Heart right ventricle (tissue), 16 donors: ENCODE results near the gene CSKMT. TPM values are rescaled to one million over a fixed set of nuclear protein-coding genes. Genes with fewer than 3 reads are reported as not detected.
A peak's percentile ranks its signal among the peaks of the same experiment; 100 is the strongest.

Experiments
- ATAC-seq, 8 donors: fragments of 200-7000 bp; cut with Tn5 transposase; one replicate each; pipeline ENCODE4 v1.9.1; 2020; ENCODE audit warnings: mild to moderate bottlenecking in 8 of 8, moderate library complexity in 8 of 8, moderate number of reproducible peaks in 1 of 8
- DNase-seq, 2 donors: peaks; one replicate each; pipeline ENCODE4 v3.0.0-alpha.2; 2020
- H3K27ac ChIP-seq, 10 donors: fragments of 200-600 bp; sonication (generic) in 2 of 10; one replicate each; pipeline versions ENCODE4 v1.5.0 to v1.8.0; 2020 to 2022; ENCODE audit warnings: mild to moderate bottlenecking in 3 of 10
- H3K27me3 ChIP-seq, 7 donors: fragments of 200-600 bp; one replicate each; pipeline ENCODE4 v1.8.0; 2021 to 2022; ENCODE audit warnings: mild to moderate bottlenecking in 2 of 7
- H3K36me3 ChIP-seq, 9 donors: fragments of 200-600 bp; sonication (generic) in 1 of 9; one replicate each; pipeline versions ENCODE4 v1.5.0 to v1.8.0; 2020 to 2022; ENCODE audit warnings: mild to moderate bottlenecking in 2 of 9
- H3K4me1 ChIP-seq, 9 donors: fragments of 200-600 bp; sonication (generic) in 1 of 9; one replicate each; pipeline versions ENCODE4 v1.5.0 to v1.8.0; 2020 to 2022; ENCODE audit warnings: mild to moderate bottlenecking in 4 of 9
- H3K4me3 ChIP-seq, 10 donors: fragments of 200-600 bp; sonication (generic) in 2 of 10; one replicate each; pipeline versions ENCODE4 v1.5.0 to v1.8.0; 2020 to 2022; ENCODE audit warnings: mild to moderate bottlenecking in 7 of 10, moderate library complexity in 2 of 10
- H3K9me3 ChIP-seq, 11 donors: fragments of 200-600 bp in 10 of 11; sonication (generic) in 2 of 11; one replicate each; pipeline versions ENCODE4 v1.5.0 to v1.8.0; 2013 to 2022; ENCODE audit warnings: mild to moderate bottlenecking in 2 of 11, control low read depth in 1 of 11, moderate library complexity in 1 of 11
- CTCF ChIP-seq, 9 donors: fragments of 200-600 bp; sonication (generic) in 2 of 9; IDR thresholded peaks; one replicate each; pipeline versions ENCODE4 v1.5.0 to v1.8.0; 2021 to 2022; ENCODE audit warnings: antibody characterized with exemption in 9 of 9, mild to moderate bottlenecking in 5 of 9, moderate library complexity in 1 of 9
- WGBS, 2 donors: extraction: QIAGEN DNeasy Blood & Tissue Kit; methylation state at CpG; one replicate each; pipeline ENCODE4 v1.1.7; 2013; ENCODE audit warnings: inconsistent platforms in 1 of 2; 5-methylcytosine and 5-hydroxymethylcytosine counted together
- intact Hi-C, 10 donors: fragments of 100-400 bp; cut with DNase I; formaldehyde crosslinking; loops; one replicate each; pipeline versions ENCODE4 v1.11.1 to v1.14.2; 2022
- polyA plus RNA-seq, 2 donors: library from polyadenylated mRNA; stranded (reverse); fragments of 200-250 nt; gene quantifications; one replicate each; pipeline ENCODE4 v1.2.3, GENCODE V29; 2013
- total RNA-seq, 10 donors: library from RNA; stranded (reverse); fragmentation: NEBNext Ultra II Directional in 3 of 10; extraction: Animal tissue kit (Norgen Biotek cat#: 25700) in 3 of 10; gene quantifications; one replicate each; pipeline versions ENCODE4 v1.2.1 to v1.2.4, GENCODE V29; 2021 to 2023
- donor health status: Arrhythmogenic right ventricular cardiomyopathy.
- donor health status: ischemic (EF 13 %, LVEDD 7.1; RV severe dilation, severe dysfunction).
- donor health status: healthy with polysubstance abuse.
- donor health status: DM: no; HTN: yes; CAD: no.
- donor health status: DM: no; HTN: no; CAD: no.
- donor health status: ischemic (EF 25% LVEDD 6.9; RV normal size, moderate dysfunction).
- donor health status: ischemic (EF 25% LVEDD 5.7; RV mildly dilated, moderate dysfunction).
- donor health status: healthy.
- donor health status: DM: yes; HTN: yes; CAD: no.
- donor health status: Ischemic cardiomyopathy.
- donor health status: ischemic (EF 35%, LVEDD 5.7; RV mildly dilated, moderate dysfunction).
- donor health status: nonischemic (EF 11% LVEDD 7.7; RV severe dilation, severe dysfunction).
- donor health status: DM: yes; HTN: yes; CAD: no.
- donor health status: PGD.
- donor health status: ischemic (EF 29% LVEDD 5.4; RV normal size, mild dysfunction).
- donor health status: nonischemic (EF 23%, LVEDD 6.1; RV moderate dilation, normal function).

The CSKMT gene
- total and polyA plus RNA-seq, 12 donors = 2.4 to 15.7 (median 4.6) TPM

GRCh38 chr11:62664405-62665074 is 572 bp upstream of the CSKMT start:
- intact Hi-C loops = loop anchor here in 2 of 10 donors (5.0 kb wide), 3 partner anchors 43 to 67 kb away; partner anchors contain the start of genes BSCL2 (in 1 of the 2), GNG3 (in 1 of the 2) and MTA2 (in 1 of the 2)
- peaks cover 16 to 43% (median 31%) of the 10 kb centered on the region in 9 donors for H3K4me1 ChIP-seq
- TF ChIP-seq CTCF (IDR thresholded peaks at IDR 0.05) = no peak

GRCh38 chr11:62665599-62666258 is 617 bp downstream of the CSKMT start:
- intact Hi-C loops = loop anchor here in 2 of 10 donors (5.0 kb wide), 3 partner anchors 42 to 68 kb away; partner anchors contain the start of genes BSCL2 (in 1 of the 2), GNG3 (in 1 of the 2) and MTA2 (in 1 of the 2)
- peak overlapping the region; percentile 59 to 95 (median 80) for H3K4me3 ChIP-seq
- H3K36me3 ChIP-seq = peaks cover 0 to 45% (median 10%) of the 10 kb centered on the region in 9 donors
- H3K27me3 ChIP-seq = no peaks in the 10 kb centered on the region
- WGBS, 2 donors = 3 to 5% methylated on average over 39 of the region's 39 CpGs
- peaks cover 17 to 55% (median 43%) of the 10 kb centered on the region in 9 donors for H3K4me1 ChIP-seq
- H3K9me3 ChIP-seq = no peaks in the 10 kb centered on the region
- no peak for TF ChIP-seq CTCF (IDR thresholded peaks at IDR 0.05)
- ATAC-seq = peak; percentile 37 to 70 (median 56)
- peak; percentile 51 to 54 for DNase-seq
- peak overlapping the region; percentile 80 to 94 (median 91) for H3K27ac ChIP-seq

More at GRCh38 chr11:62664405-62665074, 572 bp upstream of the CSKMT start:
- DNase-seq (no peak), ATAC-seq (peak; percentile 12 to 50 (median 28))
- peaks cover 0 to 45% (median 10%) of the 10 kb centered on the region in 9 donors for H3K36me3 ChIP-seq
- 3% methylated on average over 36 of the region's 36 CpGs for WGBS, 2 donors
- no peaks in the 10 kb centered on the region for H3K27me3 ChIP-seq
- H3K4me3 ChIP-seq = peak overlapping the region; percentile 59 to 95 (median 80)
- no peaks in the 10 kb centered on the region for H3K9me3 ChIP-seq
- H3K27ac ChIP-seq = peak overlapping the region; percentile 80 to 94 (median 91)

GRCh38 chr11:62666259-62666926 is 1.3 kb downstream of the CSKMT start:
- H3K4me1 ChIP-seq = peaks cover 19 to 60% (median 47%) of the 10 kb centered on the region in 9 donors
- peak overlapping the region; percentile 59 to 95 (median 80) for H3K4me3 ChIP-seq
- no peak for TF ChIP-seq CTCF (IDR thresholded peaks at IDR 0.05)
- no peak for DNase-seq
- H3K36me3 ChIP-seq = peaks cover 0 to 41% (median 10%) of the 10 kb centered on the region in 9 donors
- ATAC-seq = peak in 2 of 8 donors; percentile 1
- intact Hi-C loops = loop anchor here in 2 of 10 donors (5.0 kb wide), 3 partner anchors 41 to 69 kb away; partner anchors contain the start of genes BSCL2 (in 1 of the 2), GNG3 (in 1 of the 2) and MTA2 (in 1 of the 2)
- 38 to 52% methylated on average over 16 of the region's 16 CpGs for WGBS, 2 donors
- no peaks in the 10 kb centered on the region for H3K27me3 ChIP-seq
- H3K27ac ChIP-seq = peak overlapping the region in 9 of 10 donors; percentile 80 to 94 (median 91)
- H3K9me3 ChIP-seq = no peaks in the 10 kb centered on the region

GRCh38 chr11:62667460-62667859 is 2.3 kb downstream of the CSKMT start:
- H3K4me1 ChIP-seq = peaks cover 19 to 65% (median 50%) of the 10 kb centered on the region in 9 donors
- intact Hi-C loops = loop anchor here in 2 of 10 donors (5.0 kb wide), 3 partner anchors 40 to 70 kb away; partner anchors contain the start of genes BSCL2 (in 1 of the 2), GNG3 (in 1 of the 2) and MTA2 (in 1 of the 2)

More at GRCh38 chr11:62667460-62667859, 2.3 kb downstream of the CSKMT start:
- ATAC-seq (no peak), DNase-seq (no peak)
- Histone ChIP-seq H3K36me3 (peaks cover 0 to 30% (median 4%) of the 10 kb centered on the region in 9 donors), H3K27me3 (no peaks in the 10 kb centered on the region), H3K9me3 (no peaks in the 10 kb centered on the region), H3K27ac (no peak overlapping the region), H3K4me3 (no peak overlapping the region)
- no peak for TF ChIP-seq CTCF (IDR thresholded peaks at IDR 0.05)
- WGBS, 2 donors = 67 to 80% methylated on average over 2 of the region's 2 CpGs
